SU-DHL-6 (cell line): ENCODE results near the gene RCBTB2.

Experiments used
- EZH2phosphoT487 ChIP-seq: fragments of 200-600 bp; sonication (generic), shearing (Covaris generic); conservative IDR thresholded peaks from 2 replicates; pipeline ENCODE4 v1.6.1; 2018; ENCODE audit warnings: mild to moderate bottlenecking, antibody characterized with exemption, low read length, moderate library complexity, mixed read lengths
- TF ChIP-seq, protein P1 (sequence below): fragments of 200-600 bp; sonication (generic); IDR thresholded peaks from one replicate; pipeline ENCODE4 v1.5.1; 2017; ENCODE audit warnings: antibody characterized with exemption, mild to moderate bottlenecking, low read length, moderate library complexity; ENCODE audit not compliant: insufficient read depth, poor library complexity, severe bottlenecking

DNA sequence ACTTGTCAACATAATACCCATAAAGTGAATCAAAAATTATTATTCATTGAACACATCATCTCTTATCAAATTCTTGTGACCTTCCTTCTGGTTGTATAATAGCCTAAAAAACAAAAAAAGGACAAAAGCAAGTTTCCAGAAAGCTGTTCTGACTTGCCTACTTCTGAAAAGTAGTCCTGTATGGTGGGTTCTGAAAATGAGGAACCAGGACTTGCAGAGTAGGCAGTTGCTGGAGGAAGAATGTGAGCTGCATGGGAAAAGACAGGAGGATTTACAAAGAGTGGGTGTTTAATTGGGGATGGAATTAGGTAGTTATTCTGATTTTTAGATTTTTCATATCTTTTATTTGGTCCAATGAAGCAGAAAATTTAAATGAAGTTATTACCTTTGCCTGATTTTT is 56.7 kb downstream of the RCBTB2 start:
- TF ChIP-seq, protein P1, sequence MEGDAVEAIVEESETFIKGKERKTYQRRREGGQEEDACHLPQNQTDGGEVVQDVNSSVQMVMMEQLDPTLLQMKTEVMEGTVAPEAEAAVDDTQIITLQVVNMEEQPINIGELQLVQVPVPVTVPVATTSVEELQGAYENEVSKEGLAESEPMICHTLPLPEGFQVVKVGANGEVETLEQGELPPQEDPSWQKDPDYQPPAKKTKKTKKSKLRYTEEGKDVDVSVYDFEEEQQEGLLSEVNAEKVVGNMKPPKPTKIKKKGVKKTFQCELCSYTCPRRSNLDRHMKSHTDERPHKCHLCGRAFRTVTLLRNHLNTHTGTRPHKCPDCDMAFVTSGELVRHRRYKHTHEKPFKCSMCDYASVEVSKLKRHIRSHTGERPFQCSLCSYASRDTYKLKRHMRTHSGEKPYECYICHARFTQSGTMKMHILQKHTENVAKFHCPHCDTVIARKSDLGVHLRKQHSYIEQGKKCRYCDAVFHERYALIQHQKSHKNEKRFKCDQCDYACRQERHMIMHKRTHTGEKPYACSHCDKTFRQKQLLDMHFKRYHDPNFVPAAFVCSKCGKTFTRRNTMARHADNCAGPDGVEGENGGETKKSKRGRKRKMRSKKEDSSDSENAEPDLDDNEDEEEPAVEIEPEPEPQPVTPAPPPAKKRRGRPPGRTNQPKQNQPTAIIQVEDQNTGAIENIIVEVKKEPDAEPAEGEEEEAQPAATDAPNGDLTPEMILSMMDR = no peak
- TF ChIP-seq EZH2phosphoT487 = no peak
